ENCODE data around the gene UACA.

Gene UACA

DNA sequence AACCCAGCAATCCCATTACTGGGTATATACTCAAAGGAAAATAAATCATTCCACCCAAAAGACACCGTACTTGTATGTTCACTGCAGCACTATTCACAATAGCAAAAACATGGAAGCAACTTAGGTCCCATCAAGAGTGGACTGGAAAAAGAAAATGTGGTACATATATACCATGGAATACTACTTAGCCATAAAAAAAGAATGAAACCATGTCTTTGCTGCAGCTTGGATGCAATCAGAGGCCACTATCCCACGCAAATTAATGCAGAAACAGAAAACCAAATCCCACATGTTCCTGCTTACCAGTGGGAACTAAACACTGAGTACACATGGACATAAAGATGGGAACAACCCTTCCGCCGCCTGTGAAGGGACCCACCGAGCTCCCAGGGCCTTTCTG, 34.2 kb downstream of the UACA start:
- peaks cover 0 to 31% (median 6%) of the 10 kb centered on the region in 4 donors for H3K4me1 ChIP-seq
- H3K4me3 ChIP-seq = no peak overlapping the region
- H3K9me3 ChIP-seq = no peaks in the 10 kb centered on the region
- H3K36me3 ChIP-seq = no peaks in the 10 kb centered on the region
- no peaks in the 10 kb centered on the region for H3K27me3 ChIP-seq
- intact Hi-C loops (cut with DNase I; ENCODE audit: low total_unique reads) = no loop called here
- H3K27ac ChIP-seq = no peak overlapping the region
- no peak for TF ChIP-seq CTCF (IDR thresholded peaks at IDR 0.05)
- DNase-seq = no peak

- Histone ChIP-seq H3K4me1 (peaks cover 0 to 44% (median 8%) of the 10 kb centered on the region in 4 donors), H3K36me3 (no peaks in the 10 kb centered on the region), H3K27ac (peak overlapping the region in 1 of 2 donors; percentile 3), H3K9me3 (no peaks in the 10 kb centered on the region), H3K4me3 (no peak overlapping the region), H3K27me3 (no peaks in the 10 kb centered on the region)
- DNase-seq = no peak
- intact Hi-C loops (cut with DNase I; ENCODE audit: low total_unique reads) = no loop called here
- TF ChIP-seq CTCF (IDR thresholded peaks at IDR 0.05) = no peak
These were observed 36.6 kb downstream of the UACA start for GRCh38 chr15:70726753-70727152.

GRCh38 chr15:70723927-70724326, 39.4 kb downstream of the UACA start:
- no peak for DNase-seq
- intact Hi-C loops (cut with DNase I; ENCODE audit: low total_unique reads) = no loop called here
- no peaks in the 10 kb centered on the region for H3K36me3 ChIP-seq
- no peaks in the 10 kb centered on the region for H3K9me3 ChIP-seq
- H3K4me3 ChIP-seq = no peak overlapping the region
- H3K27me3 ChIP-seq = no peaks in the 10 kb centered on the region
- no peak overlapping the region for H3K27ac ChIP-seq
- TF ChIP-seq CTCF (IDR thresholded peaks at IDR 0.05) = no peak
- peaks cover 0 to 61% (median 8%) of the 10 kb centered on the region in 4 donors for H3K4me1 ChIP-seq

DNA sequence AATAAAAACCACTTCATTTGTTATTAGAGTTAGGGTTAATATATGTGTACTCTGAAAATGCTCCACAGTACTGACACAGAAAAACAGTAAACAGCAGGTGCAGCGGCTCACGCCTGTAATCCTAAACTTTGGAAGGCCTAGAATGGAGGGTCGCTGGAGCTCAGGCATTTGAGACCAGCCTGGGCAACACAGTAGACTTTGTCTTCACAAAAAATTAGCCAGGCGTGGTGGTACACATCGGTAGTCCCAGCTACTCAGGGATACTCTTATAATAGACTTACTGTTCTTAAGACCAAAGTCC, 40.3 kb downstream of the UACA start:
- intact Hi-C loops (cut with DNase I; ENCODE audit: low total_unique reads) = no loop called here
- Histone ChIP-seq H3K9me3 (no peaks in the 10 kb centered on the region), H3K36me3 (no peaks in the 10 kb centered on the region), H3K4me3 (no peak overlapping the region), H3K4me1 (peaks cover 0 to 67% (median 12%) of the 10 kb centered on the region in 4 donors), H3K27me3 (no peaks in the 10 kb centered on the region), H3K27ac (no peak overlapping the region)
- TF ChIP-seq CTCF (IDR thresholded peaks at IDR 0.05) = no peak
- DNase-seq = no peak

GRCh38 chr15:70722266-70723121, 40.9 kb downstream of the UACA start:
- H3K9me3 ChIP-seq = no peaks in the 10 kb centered on the region
- DNase-seq = no peak
- peaks cover 0 to 67% (median 17%) of the 10 kb centered on the region in 4 donors for H3K4me1 ChIP-seq
- intact Hi-C loops (cut with DNase I; ENCODE audit: low total_unique reads) = no loop called here
- no peak overlapping the region for H3K4me3 ChIP-seq
- peak; percentile 61 to 78 for TF ChIP-seq CTCF (IDR thresholded peaks at IDR 0.05)
- H3K27me3 ChIP-seq = no peaks in the 10 kb centered on the region
- no peak overlapping the region for H3K27ac ChIP-seq
- H3K36me3 ChIP-seq = no peaks in the 10 kb centered on the region
